WTC11 (cell line): Measurements from ENCODE around the gene DAAM2. TPM values are rescaled to one million over a fixed set of nuclear protein-coding genes. Genes with fewer than 3 reads are reported as not detected.

Source experiments
- ATAC-seq: fragments of 200-7000 bp; cut with Tn5 transposase; 2 replicates; pipeline ENCODE4 v1.10.0; 2021; ENCODE audit warnings: mild to moderate bottlenecking, moderate library complexity
- CTCF ChIA-PET: fragments of 300-600 bp; sonication (Branson Sonifier 250); formaldehyde crosslinking; loops from one replicate; lab custom pipeline; 2021; ENCODE audit warnings: antibody characterized with exemption; lab: Charles Lee
- POLR2A ChIA-PET: fragments of 350-600 bp; sonication (Branson Sonifier 250); formaldehyde crosslinking; loops from one replicate; lab custom pipeline; 2021; ENCODE audit warnings: antibody characterized with exemption; lab: Charles Lee
- DNase-seq: peaks from one replicate; pipeline ENCODE4 v3.0.0; 2021; ENCODE audit warnings: low spot score
- H3K27ac Mint-ChIP-seq: 2 replicates; pipeline ENCODE4 v1.8.0; 2021; ENCODE audit warnings: mixed read lengths
- H3K27me3 Mint-ChIP-seq: 2 replicates; pipeline ENCODE4 v1.8.0; 2021; ENCODE audit warnings: low read depth, mild to moderate bottlenecking, moderate library complexity, mixed read lengths
- H3K36me3 Mint-ChIP-seq: 2 replicates; pipeline ENCODE4 v1.8.0; 2021; ENCODE audit warnings: mixed read lengths
- H3K4me1 Mint-ChIP-seq: 2 replicates; pipeline ENCODE4 v1.8.0; 2022; ENCODE audit warnings: mixed read lengths
- H3K4me3 Mint-ChIP-seq: 2 replicates; pipeline ENCODE4 v1.8.0; 2021; ENCODE audit warnings: mild to moderate bottlenecking, moderate library complexity, mixed read lengths
- H3K9me3 Mint-ChIP-seq: 2 replicates; pipeline ENCODE4 v1.8.0; 2021; ENCODE audit warnings: mixed read lengths
- CBFB ChIP-seq: sonication (generic); formaldehyde crosslinking; IDR thresholded peaks from 2 replicates; pipeline ENCODE4 v1.8.1; 2022; ENCODE audit warnings: mild to moderate bottlenecking, low read depth, missing genetic modification reagents
- GABPB1 ChIP-seq: sonication (generic); formaldehyde crosslinking; IDR thresholded peaks from 2 replicates; pipeline ENCODE4 v1.8.1; 2023; ENCODE audit warnings: mild to moderate bottlenecking, missing genetic modification reagents
- IRF2 ChIP-seq: sonication (generic); formaldehyde crosslinking; IDR thresholded peaks from 2 replicates; pipeline ENCODE4 v1.8.0; 2022; ENCODE audit warnings: low read depth, missing genetic modification reagents, borderline replicate concordance
- KAT7 ChIP-seq: sonication (generic); formaldehyde crosslinking; IDR thresholded peaks from 2 replicates; pipeline ENCODE4 v1.8.1; 2023; ENCODE audit warnings: missing genetic modification reagents, mild to moderate bottlenecking, borderline replicate concordance
- NFYB ChIP-seq: sonication (generic); formaldehyde crosslinking; conservative IDR thresholded peaks from 2 replicates; pipeline ENCODE4 v1.8.0; 2022; ENCODE audit warnings: low read depth, missing genetic modification reagents
- NR2C2 ChIP-seq: sonication (generic); formaldehyde crosslinking; IDR thresholded peaks from 2 replicates; pipeline ENCODE4 v1.8.0; 2022; ENCODE audit warnings: mild to moderate bottlenecking, missing genetic modification reagents
- RORB ChIP-seq: fragments of 250-450 bp; sonication (Bioruptor Pico); IDR thresholded peaks from 2 replicates; pipeline ENCODE4 v1.9.0; 2021; ENCODE audit warnings: mild to moderate bottlenecking
- TP53 ChIP-seq: sonication (generic); formaldehyde crosslinking; IDR thresholded peaks from 2 replicates; pipeline ENCODE4 v1.8.1; 2023; ENCODE audit warnings: mild to moderate bottlenecking, missing genetic modification reagents
- ZNF416 ChIP-seq: fragments of 250-450 bp; sonication (Bioruptor Pico); IDR thresholded peaks from 2 replicates; pipeline ENCODE4 v1.9.0; 2021; ENCODE audit warnings: mild to moderate bottlenecking, inconsistent platforms
- total RNA-seq: library from RNA; stranded (reverse); gene quantifications from 3 replicates; pipeline ENCODE4 v1.2.3, GENCODE V29; 2021
- TF ChIP-seq, protein P1 (sequence below): sonication (generic); formaldehyde crosslinking; IDR thresholded peaks from 2 replicates; pipeline ENCODE4 v1.8.1; 2023; ENCODE audit warnings: mild to moderate bottlenecking, missing genetic modification reagents, moderate library complexity
- TF ChIP-seq, protein P2 (sequence below): fragments of 250-450 bp; sonication (Bioruptor Pico); IDR thresholded peaks from 2 replicates; pipeline ENCODE4 v1.8.0; 2021; ENCODE audit warnings: mild to moderate bottlenecking
- TF ChIP-seq, protein P3 (sequence below): sonication (generic); formaldehyde crosslinking; IDR thresholded peaks from 2 replicates; pipeline ENCODE4 v1.8.1; 2022; ENCODE audit warnings: low read depth, missing genetic modification reagents, borderline replicate concordance
- TF ChIP-seq, protein P4 (sequence below): sonication (generic); formaldehyde crosslinking; IDR thresholded peaks from 2 replicates; pipeline ENCODE4 v1.8.1; 2023; ENCODE audit warnings: mild to moderate bottlenecking, moderate library complexity, missing genetic modification reagents
- TF ChIP-seq, protein P5 (sequence below): sonication (generic); formaldehyde crosslinking; IDR thresholded peaks from 2 replicates; pipeline ENCODE4 v1.8.0; 2022; ENCODE audit warnings: missing genetic modification reagents
- TF ChIP-seq, protein P6 (sequence below): sonication (generic); formaldehyde crosslinking; IDR thresholded peaks from 2 replicates; pipeline ENCODE4 v1.8.0; 2023; ENCODE audit warnings: missing genetic modification reagents, mild to moderate bottlenecking, borderline replicate concordance

DAAM2 gene
- total RNA-seq, 1 experiment from 2014 or later, result 2.0 TPM

DNA sequence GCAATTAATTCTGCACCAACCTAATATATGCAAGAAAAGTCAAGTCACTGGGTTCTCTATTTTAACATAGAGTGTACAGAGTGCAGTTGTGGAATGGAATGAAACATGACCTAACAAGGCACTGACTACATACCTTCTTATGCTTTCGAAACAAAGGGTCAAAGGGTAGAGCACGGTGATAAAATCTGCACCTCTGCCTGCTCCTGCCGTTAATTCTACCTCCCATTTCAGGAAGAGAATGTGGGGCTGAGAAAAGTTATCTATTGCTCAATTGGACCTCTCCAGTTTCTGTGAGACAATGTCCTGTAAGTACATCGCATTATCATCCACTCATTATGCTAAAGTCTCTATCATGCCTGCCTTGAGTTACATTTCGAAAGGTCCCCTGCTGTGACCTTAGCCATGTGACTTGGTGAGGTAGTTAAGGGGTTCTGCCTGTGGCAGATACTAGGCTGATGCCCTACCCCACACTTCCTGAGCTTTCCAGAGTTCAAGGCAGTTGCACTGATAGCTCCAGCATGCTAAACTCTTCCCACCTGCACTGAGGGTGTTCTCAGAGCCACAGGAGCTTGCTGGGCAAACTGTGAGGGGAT, 156.1 kb downstream of the DAAM2 start:
- no peaks in the 10 kb centered on the region; the same call in 1 of the 2 replicates for H3K4me1 Mint-ChIP-seq
- no peaks in the 10 kb centered on the region for H3K36me3 Mint-ChIP-seq
- no peaks in the 10 kb centered on the region for H3K9me3 Mint-ChIP-seq
- H3K27ac Mint-ChIP-seq, result no peak overlapping the region
- no peak for ATAC-seq
- CTCF ChIA-PET, result interaction anchor here (0.5 to 2.3 kb wide), 6 partner anchors 14 to 586 kb away, joined by 3 to 6 read pairs (median 3); partner anchors contain the start of gene MOCS1
- no peak for DNase-seq
- POLR2A ChIA-PET, result no interaction called here
- no peaks in the 10 kb centered on the region for H3K27me3 Mint-ChIP-seq
- TF ChIP-seq GABPB1 (0 out of 2 replicates have a peak, but pooled peaks have one; percentile 27), NFYB (no peak)
- TF ChIP-seq, protein P1, sequence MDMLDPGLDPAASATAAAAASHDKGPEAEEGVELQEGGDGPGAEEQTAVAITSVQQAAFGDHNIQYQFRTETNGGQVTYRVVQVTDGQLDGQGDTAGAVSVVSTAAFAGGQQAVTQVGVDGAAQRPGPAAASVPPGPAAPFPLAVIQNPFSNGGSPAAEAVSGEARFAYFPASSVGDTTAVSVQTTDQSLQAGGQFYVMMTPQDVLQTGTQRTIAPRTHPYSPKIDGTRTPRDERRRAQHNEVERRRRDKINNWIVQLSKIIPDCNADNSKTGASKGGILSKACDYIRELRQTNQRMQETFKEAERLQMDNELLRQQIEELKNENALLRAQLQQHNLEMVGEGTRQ (CRISPR knock-in tag), result peak; percentile 71; the same call in 1 of the 2 replicates
- no peak overlapping the region for H3K4me3 Mint-ChIP-seq

DNA sequence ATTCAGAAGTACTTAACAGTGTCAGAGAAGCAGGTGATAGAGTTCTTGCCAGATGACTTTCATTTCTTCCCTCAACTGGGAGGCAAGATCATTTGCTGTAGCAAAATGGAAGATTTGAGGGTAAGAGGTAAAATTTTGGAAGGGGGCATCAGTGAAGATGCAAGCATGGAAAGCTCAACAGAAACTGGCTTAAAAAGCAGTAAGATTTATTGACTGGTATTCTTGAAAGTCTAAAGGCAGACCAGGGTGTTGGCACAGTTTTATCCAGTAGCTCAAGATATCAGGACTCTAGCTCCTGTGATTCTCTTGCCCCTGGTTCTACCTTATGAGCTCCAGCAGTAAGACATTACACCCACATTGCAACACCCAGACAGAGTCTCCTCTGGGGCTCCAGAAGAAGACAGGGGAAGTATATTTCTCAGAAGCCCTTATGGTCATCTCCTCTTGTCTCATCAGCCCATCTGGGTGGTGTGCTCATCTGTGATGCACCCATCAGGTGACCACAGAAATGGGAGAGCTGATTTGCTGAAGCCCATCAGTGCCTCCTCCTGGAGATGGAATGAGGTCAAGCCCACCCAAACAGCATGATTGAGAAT, 158.0 kb downstream of the DAAM2 start:
- H3K4me3 Mint-ChIP-seq, result no peak overlapping the region
- H3K36me3 Mint-ChIP-seq, result no peaks in the 10 kb centered on the region
- H3K27ac Mint-ChIP-seq, result no peak overlapping the region
- TF ChIP-seq RORB (CRISPR knock-in tag) (no peak), NR2C2 (CRISPR knock-in tag) (no peak), KAT7 (CRISPR knock-in tag) (no peak), IRF2 (no peak), CBFB (CRISPR knock-in tag) (no peak)
- TF ChIP-seq, protein P2, sequence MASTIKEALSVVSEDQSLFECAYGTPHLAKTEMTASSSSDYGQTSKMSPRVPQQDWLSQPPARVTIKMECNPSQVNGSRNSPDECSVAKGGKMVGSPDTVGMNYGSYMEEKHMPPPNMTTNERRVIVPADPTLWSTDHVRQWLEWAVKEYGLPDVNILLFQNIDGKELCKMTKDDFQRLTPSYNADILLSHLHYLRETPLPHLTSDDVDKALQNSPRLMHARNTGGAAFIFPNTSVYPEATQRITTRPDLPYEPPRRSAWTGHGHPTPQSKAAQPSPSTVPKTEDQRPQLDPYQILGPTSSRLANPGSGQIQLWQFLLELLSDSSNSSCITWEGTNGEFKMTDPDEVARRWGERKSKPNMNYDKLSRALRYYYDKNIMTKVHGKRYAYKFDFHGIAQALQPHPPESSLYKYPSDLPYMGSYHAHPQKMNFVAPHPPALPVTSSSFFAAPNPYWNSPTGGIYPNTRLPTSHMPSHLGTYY (CRISPR knock-in tag), result no peak
- TF ChIP-seq, protein P3, sequence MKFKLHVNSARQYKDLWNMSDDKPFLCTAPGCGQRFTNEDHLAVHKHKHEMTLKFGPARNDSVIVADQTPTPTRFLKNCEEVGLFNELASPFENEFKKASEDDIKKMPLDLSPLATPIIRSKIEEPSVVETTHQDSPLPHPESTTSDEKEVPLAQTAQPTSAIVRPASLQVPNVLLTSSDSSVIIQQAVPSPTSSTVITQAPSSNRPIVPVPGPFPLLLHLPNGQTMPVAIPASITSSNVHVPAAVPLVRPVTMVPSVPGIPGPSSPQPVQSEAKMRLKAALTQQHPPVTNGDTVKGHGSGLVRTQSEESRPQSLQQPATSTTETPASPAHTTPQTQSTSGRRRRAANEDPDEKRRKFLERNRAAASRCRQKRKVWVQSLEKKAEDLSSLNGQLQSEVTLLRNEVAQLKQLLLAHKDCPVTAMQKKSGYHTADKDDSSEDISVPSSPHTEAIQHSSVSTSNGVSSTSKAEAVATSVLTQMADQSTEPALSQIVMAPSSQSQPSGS (CRISPR knock-in tag), result no peak
- peaks cover 2% of the 10 kb centered on the region; the same call in 1 of the 2 replicates for H3K27me3 Mint-ChIP-seq
- H3K9me3 Mint-ChIP-seq, result peaks cover 3% of the 10 kb centered on the region
- ChIA-PET POLR2A (no interaction called here), CTCF (no interaction called here)
- no peaks in the 10 kb centered on the region; the same call in 1 of the 2 replicates for H3K4me1 Mint-ChIP-seq
- DNase-seq (no peak), ATAC-seq (no peak)

DNA sequence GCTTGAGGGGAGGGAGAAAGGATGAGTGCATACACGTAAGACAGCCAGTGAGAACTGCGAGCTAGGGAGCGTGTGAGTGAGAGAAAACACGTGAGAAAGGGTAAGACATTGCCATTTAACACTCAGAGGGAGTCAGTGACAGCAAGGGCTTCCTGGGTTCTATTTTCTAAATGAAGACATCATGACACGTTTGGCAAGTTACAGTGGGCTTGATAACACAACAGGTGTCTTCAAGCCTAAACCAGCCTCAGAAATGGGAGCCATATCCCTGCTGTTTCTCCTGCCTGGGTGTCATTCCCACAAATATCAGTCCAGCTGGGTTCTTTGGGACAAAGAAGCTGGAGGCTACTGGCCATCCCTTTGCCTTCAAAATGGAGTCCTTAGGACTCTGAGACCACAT, 159.0 kb downstream of the DAAM2 start:
- H3K36me3 Mint-ChIP-seq, result no peaks in the 10 kb centered on the region
- ATAC-seq (no peak), DNase-seq (no peak)
- H3K4me3 Mint-ChIP-seq, result no peak overlapping the region
- CTCF ChIA-PET, result no interaction called here
- H3K27ac Mint-ChIP-seq, result no peak overlapping the region
- POLR2A ChIA-PET, result no interaction called here
- peaks cover 4% of the 10 kb centered on the region; the same call in 1 of the 2 replicates for H3K27me3 Mint-ChIP-seq
- H3K9me3 Mint-ChIP-seq, result peaks cover 10% of the 10 kb centered on the region
- TF ChIP-seq, protein P4, sequence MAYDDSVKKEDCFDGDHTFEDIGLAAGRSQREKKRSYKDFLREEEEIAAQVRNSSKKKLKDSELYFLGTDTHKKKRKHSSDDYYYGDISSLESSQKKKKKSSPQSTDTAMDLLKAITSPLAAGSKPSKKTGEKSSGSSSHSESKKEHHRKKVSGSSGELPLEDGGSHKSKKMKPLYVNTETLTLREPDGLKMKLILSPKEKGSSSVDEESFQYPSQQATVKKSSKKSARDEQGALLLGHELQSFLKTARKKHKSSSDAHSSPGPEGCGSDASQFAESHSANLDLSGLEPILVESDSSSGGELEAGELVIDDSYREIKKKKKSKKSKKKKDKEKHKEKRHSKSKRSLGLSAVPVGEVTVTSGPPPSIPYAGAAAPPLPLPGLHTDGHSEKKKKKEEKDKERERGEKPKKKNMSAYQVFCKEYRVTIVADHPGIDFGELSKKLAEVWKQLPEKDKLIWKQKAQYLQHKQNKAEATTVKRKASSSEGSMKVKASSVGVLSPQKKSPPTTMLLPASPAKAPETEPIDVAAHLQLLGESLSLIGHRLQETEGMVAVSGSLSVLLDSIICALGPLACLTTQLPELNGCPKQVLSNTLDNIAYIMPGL (CRISPR knock-in tag), result no peak
- TF ChIP-seq ZNF416 (CRISPR knock-in tag) (no peak), TP53 (CRISPR knock-in tag) (no peak)
- TF ChIP-seq, protein P5, sequence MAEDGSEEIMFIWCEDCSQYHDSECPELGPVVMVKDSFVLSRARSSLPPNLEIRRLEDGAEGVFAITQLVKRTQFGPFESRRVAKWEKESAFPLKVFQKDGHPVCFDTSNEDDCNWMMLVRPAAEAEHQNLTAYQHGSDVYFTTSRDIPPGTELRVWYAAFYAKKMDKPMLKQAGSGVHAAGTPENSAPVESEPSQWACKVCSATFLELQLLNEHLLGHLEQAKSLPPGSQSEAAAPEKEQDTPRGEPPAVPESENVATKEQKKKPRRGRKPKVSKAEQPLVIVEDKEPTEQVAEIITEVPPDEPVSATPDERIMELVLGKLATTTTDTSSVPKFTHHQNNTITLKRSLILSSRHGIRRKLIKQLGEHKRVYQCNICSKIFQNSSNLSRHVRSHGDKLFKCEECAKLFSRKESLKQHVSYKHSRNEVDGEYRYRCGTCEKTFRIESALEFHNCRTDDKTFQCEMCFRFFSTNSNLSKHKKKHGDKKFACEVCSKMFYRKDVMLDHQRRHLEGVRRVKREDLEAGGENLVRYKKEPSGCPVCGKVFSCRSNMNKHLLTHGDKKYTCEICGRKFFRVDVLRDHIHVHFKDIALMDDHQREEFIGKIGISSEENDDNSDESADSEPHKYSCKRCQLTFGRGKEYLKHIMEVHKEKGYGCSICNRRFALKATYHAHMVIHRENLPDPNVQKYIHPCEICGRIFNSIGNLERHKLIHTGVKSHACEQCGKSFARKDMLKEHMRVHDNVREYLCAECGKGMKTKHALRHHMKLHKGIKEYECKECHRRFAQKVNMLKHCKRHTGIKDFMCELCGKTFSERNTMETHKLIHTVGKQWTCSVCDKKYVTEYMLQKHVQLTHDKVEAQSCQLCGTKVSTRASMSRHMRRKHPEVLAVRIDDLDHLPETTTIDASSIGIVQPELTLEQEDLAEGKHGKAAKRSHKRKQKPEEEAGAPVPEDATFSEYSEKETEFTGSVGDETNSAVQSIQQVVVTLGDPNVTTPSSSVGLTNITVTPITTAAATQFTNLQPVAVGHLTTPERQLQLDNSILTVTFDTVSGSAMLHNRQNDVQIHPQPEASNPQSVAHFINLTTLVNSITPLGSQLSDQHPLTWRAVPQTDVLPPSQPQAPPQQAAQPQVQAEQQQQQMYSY (CRISPR knock-in tag), result no peak
- TF ChIP-seq, protein P6, sequence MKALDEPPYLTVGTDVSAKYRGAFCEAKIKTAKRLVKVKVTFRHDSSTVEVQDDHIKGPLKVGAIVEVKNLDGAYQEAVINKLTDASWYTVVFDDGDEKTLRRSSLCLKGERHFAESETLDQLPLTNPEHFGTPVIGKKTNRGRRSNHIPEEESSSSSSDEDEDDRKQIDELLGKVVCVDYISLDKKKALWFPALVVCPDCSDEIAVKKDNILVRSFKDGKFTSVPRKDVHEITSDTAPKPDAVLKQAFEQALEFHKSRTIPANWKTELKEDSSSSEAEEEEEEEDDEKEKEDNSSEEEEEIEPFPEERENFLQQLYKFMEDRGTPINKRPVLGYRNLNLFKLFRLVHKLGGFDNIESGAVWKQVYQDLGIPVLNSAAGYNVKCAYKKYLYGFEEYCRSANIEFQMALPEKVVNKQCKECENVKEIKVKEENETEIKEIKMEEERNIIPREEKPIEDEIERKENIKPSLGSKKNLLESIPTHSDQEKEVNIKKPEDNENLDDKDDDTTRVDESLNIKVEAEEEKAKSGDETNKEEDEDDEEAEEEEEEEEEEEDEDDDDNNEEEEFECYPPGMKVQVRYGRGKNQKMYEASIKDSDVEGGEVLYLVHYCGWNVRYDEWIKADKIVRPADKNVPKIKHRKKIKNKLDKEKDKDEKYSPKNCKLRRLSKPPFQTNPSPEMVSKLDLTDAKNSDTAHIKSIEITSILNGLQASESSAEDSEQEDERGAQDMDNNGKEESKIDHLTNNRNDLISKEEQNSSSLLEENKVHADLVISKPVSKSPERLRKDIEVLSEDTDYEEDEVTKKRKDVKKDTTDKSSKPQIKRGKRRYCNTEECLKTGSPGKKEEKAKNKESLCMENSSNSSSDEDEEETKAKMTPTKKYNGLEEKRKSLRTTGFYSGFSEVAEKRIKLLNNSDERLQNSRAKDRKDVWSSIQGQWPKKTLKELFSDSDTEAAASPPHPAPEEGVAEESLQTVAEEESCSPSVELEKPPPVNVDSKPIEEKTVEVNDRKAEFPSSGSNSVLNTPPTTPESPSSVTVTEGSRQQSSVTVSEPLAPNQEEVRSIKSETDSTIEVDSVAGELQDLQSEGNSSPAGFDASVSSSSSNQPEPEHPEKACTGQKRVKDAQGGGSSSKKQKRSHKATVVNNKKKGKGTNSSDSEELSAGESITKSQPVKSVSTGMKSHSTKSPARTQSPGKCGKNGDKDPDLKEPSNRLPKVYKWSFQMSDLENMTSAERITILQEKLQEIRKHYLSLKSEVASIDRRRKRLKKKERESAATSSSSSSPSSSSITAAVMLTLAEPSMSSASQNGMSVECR, result no peak
- H3K4me1 Mint-ChIP-seq, result no peaks in the 10 kb centered on the region; the same call in 1 of the 2 replicates
